ENCODE data around the gene CFAP57. TPM values are rescaled to one million over a fixed set of nuclear protein-coding genes. Genes with fewer than 3 reads are reported as not detected.

The CFAP57 gene
- total RNA-seq, 2 donors from 2014 or later, result 0.12 TPM; not detected in 1

DNA sequence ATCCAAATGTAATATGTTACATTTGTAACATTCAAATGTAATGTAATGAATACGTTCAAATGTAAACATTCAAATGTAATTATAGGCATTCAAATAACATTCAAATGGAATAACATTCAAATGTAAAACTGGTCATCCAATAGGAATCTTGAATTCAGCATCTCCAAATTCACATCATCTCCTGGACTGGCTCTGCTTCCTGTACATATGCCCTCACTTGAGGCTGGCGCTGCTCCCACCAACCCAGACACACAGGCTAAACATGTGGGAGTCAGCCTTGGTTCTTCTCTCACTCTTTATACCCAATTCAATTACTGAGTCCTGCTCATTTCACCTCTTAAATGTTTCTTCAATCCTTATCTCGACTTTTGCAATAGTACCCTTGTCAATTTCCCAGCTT is 7.0 kb upstream of the CFAP57 start:
- no peak for TF ChIP-seq CTCF (IDR thresholded peaks at IDR 0.05)
- H3K4me1 ChIP-seq, result no peaks in the 10 kb centered on the region
- H3K9me3 ChIP-seq, result no peaks in the 10 kb centered on the region
- H3K27ac ChIP-seq, result no peak overlapping the region
- no peaks in the 10 kb centered on the region for H3K27me3 ChIP-seq
- no peak overlapping the region for H3K4me3 ChIP-seq
- DNase-seq (ENCODE audit: low spot score), result no peak
- peaks cover 50% of the 10 kb centered on the region for H3K36me3 ChIP-seq

- H3K9me3 ChIP-seq, result no peaks in the 10 kb centered on the region
- no peak overlapping the region for H3K4me3 ChIP-seq
- H3K4me1 ChIP-seq, result no peaks in the 10 kb centered on the region
- no peak overlapping the region for H3K27ac ChIP-seq
- peaks cover 50% of the 10 kb centered on the region for H3K36me3 ChIP-seq
- TF ChIP-seq CTCF (IDR thresholded peaks at IDR 0.05), result no peak
- H3K27me3 ChIP-seq, result no peaks in the 10 kb centered on the region
- no peak for DNase-seq (ENCODE audit: low spot score)
Measured at GRCh38 chr1:43165765-43166164, 6.4 kb upstream of the CFAP57 start.

GRCh38 chr1:43171312-43171875 is 736 bp upstream of the CFAP57 start:
- H3K36me3 ChIP-seq, result peaks cover 25% of the 10 kb centered on the region
- peak overlapping the region; percentile 84 to 87 for H3K4me3 ChIP-seq
- no peaks in the 10 kb centered on the region for H3K27me3 ChIP-seq
- no peak for TF ChIP-seq CTCF (IDR thresholded peaks at IDR 0.05)
- no peaks in the 10 kb centered on the region for H3K9me3 ChIP-seq
- no peak for DNase-seq (ENCODE audit: low spot score)
- H3K4me1 ChIP-seq, result peaks cover 0 to 10% of the 10 kb centered on the region in 2 donors
- peak overlapping the region in 1 of 2 donors; percentile 37 for H3K27ac ChIP-seq

DNA sequence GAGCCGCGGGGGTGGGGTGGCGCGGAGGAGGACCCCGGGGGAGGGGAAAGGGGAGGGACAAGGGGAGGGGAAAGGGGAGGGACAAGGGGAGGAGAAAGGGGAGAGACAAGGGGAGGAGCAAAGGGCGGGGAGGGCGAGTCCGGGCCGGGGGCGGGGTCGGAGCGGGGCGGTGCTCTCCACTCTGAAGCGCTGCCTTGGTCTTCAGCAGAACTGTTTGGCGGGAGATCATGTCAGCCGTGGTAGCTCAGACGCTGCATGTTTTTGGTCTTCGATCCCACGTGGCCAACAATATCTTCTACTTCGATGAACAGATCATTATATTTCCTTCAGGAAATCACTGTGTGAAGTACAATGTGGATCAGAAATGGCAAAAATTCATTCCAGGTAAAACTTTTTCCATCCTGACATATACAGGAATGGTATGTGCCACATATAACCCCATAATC is 420 bp downstream of the CFAP57 start:
- Histone ChIP-seq H3K4me1 (peaks cover 0 to 10% of the 10 kb centered on the region in 2 donors), H3K4me3 (peak overlapping the region; percentile 84 to 87), H3K27ac (no peak overlapping the region), H3K36me3 (peaks cover 13% of the 10 kb centered on the region), H3K27me3 (no peaks in the 10 kb centered on the region), H3K9me3 (no peaks in the 10 kb centered on the region)
- no peak for TF ChIP-seq CTCF (IDR thresholded peaks at IDR 0.05)
- peak; percentile 82 for DNase-seq (ENCODE audit: low spot score)

GRCh38 chr1:43174873-43175272 is 2.7 kb downstream of the CFAP57 start:
- Histone ChIP-seq H3K27ac (no peak overlapping the region), H3K27me3 (no peaks in the 10 kb centered on the region), H3K36me3 (no peaks in the 10 kb centered on the region), H3K4me3 (no peak overlapping the region), H3K9me3 (no peaks in the 10 kb centered on the region), H3K4me1 (peaks cover 0 to 10% of the 10 kb centered on the region in 2 donors)
- DNase-seq (ENCODE audit: low spot score), result no peak
- TF ChIP-seq CTCF (IDR thresholded peaks at IDR 0.05), result no peak

GRCh38 chr1:43177691-43178090 is 5.6 kb downstream of the CFAP57 start:
- H3K36me3 ChIP-seq, result no peaks in the 10 kb centered on the region
- no peak for TF ChIP-seq CTCF (IDR thresholded peaks at IDR 0.05)
- H3K27me3 ChIP-seq, result no peaks in the 10 kb centered on the region
- H3K4me1 ChIP-seq, result no peaks in the 10 kb centered on the region
- no peak overlapping the region for H3K4me3 ChIP-seq
- no peak for DNase-seq (ENCODE audit: low spot score)
- H3K27ac ChIP-seq, result no peak overlapping the region
- H3K9me3 ChIP-seq, result no peaks in the 10 kb centered on the region
